Myocyte (in vitro differentiated cells): ENCODE results near the gene NEFH. TPM values are rescaled to one million over a fixed set of nuclear protein-coding genes. Genes with fewer than 3 reads are reported as not detected.
"Not testable (repeated sequence)": the region's sequence is repeated elsewhere in the genome, so short reads cannot be mapped to it uniquely, and the experiment has no call there.

Source experiments
- DNase-seq: peaks from one replicate; pipeline ENCODE4 v3.0.0-alpha.2; 2012; ENCODE audit warnings: low read depth
- polyA plus RNA-seq: library from polyadenylated mRNA; unstranded; fragments of >200 nt; gene quantifications from one replicate; pipeline ENCODE4 v1.2.1, GENCODE V29; 2012; ENCODE audit warnings: missing spikeins
- total RNA-seq: library from RNA; depleted of rRNA; stranded (reverse); fragments of >200 nt; gene quantifications from 2 replicates; pipeline ENCODE4 v1.2.3, GENCODE V29; 2014

NEFH gene, protein sequence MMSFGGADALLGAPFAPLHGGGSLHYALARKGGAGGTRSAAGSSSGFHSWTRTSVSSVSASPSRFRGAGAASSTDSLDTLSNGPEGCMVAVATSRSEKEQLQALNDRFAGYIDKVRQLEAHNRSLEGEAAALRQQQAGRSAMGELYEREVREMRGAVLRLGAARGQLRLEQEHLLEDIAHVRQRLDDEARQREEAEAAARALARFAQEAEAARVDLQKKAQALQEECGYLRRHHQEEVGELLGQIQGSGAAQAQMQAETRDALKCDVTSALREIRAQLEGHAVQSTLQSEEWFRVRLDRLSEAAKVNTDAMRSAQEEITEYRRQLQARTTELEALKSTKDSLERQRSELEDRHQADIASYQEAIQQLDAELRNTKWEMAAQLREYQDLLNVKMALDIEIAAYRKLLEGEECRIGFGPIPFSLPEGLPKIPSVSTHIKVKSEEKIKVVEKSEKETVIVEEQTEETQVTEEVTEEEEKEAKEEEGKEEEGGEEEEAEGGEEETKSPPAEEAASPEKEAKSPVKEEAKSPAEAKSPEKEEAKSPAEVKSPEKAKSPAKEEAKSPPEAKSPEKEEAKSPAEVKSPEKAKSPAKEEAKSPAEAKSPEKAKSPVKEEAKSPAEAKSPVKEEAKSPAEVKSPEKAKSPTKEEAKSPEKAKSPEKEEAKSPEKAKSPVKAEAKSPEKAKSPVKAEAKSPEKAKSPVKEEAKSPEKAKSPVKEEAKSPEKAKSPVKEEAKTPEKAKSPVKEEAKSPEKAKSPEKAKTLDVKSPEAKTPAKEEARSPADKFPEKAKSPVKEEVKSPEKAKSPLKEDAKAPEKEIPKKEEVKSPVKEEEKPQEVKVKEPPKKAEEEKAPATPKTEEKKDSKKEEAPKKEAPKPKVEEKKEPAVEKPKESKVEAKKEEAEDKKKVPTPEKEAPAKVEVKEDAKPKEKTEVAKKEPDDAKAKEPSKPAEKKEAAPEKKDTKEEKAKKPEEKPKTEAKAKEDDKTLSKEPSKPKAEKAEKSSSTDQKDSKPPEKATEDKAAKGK
- 1.8 and 2.0 TPM in 2 replicates for total RNA-seq
- polyA plus RNA-seq = 4.2 TPM

DNA sequence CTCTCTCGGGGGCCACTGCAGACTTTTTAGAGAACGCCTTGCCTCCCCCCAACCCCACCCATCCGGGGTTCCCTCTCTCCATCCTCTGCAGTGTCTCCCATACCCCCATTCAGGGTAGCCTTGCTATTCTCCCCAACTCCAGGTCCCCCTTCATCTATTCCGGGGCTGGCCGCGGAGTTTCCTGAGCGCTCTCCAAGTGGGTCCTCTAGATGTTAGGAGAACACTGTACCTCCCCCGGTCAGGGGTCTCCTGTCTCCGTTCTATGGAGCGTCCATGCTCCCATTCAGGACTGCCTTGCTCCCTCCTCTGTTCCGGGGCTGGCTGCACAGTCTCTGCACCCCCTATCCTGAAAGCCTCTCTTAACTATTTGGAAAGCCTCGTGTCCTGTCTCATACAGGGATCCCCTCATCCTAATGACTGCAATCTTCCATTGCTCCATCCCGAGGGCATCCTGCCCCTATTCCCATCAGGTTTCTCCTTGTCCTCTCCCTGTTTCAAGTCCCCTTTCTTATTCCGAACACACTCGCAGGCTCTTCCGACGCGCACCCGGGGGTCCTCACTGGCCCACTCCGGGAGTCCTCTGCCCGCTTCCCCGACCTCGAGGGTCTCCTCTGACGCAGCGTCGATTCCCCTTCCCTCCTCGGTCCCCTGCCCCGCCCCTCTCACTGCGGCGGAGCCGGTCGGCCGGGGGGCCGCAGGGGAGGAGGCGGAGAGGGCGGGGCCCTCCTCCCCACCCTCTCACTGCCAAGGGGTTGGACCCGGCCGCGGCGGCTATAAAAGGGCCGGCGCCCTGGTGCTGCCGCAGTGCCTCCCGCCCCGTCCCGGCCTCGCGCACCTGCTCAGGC, at the start of gene NEFH:
NEFH (plus strand) TSS at position 802 of the 845 bp plus-strand sequence. CDS start 45 bp downstream, outside the sequence.
- no peak for DNase-seq

DNA sequence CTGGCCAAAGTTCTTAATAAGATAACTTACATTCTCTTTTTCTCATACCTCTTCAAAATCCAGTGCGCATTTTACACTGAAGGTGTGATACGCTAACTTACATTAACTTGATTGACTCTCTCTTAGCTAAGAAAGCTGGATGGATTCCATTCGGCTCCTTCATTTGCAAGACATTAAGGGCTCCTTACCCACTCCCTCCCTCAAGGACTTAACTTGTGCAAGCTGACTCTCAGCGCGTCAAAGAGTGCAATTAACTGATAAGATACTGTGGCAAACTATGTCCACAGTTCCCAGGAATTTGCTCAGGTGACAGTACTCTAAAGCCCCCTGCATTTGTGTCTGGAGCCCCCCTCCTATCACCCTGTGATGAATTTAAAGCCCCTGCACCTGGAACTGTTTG, 48.0 kb upstream of the NEFH start:
- no peak for DNase-seq

GRCh38 chr22:29433856-29434255, 46.2 kb upstream of the NEFH start:
- no peak for DNase-seq

GRCh38 chr22:29434288-29434687, 45.7 kb upstream of the NEFH start:
- DNase-seq = no peak

DNA sequence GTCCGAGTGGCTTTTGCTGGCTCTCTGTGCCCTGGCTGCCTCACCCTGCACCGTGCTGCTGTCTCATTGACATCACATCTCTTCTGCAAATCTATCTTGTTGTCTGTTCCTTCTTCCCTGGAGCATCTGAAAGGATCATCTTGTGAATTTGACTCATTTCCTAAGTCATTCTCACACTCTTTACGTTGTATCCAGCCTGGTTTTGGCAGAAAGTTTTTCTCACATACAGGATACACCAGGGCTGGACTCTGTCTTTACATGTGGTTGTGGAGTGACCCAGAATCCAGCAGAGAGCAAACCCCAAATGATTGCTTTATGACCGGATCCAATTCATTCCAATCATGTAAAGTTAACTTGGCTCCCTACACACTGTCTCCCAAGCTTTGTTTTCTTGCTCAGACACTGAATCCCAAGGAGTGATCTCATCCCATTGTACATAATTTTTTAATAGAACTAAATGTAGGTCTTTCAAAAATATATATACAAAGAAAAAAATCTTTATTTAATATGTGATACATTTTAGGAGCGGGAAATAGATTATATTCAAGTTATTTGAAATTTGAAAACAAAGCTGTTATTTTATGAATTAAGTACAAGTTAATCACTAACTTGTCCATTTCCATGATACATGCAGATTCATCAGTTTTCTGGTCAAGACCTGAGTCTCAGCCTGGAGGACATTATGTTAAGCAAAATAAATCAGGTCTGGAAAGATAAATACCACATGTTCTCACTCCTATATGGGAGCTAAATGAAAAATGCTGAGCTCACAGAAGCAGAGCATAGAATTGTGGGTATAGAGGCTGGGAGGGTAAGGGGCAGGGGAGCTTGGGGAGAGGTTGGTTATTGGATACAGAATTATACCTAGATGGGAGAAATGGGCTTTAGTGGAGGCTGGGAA, 44.5 kb upstream of the NEFH start:
- DNase-seq = no peak

DNA sequence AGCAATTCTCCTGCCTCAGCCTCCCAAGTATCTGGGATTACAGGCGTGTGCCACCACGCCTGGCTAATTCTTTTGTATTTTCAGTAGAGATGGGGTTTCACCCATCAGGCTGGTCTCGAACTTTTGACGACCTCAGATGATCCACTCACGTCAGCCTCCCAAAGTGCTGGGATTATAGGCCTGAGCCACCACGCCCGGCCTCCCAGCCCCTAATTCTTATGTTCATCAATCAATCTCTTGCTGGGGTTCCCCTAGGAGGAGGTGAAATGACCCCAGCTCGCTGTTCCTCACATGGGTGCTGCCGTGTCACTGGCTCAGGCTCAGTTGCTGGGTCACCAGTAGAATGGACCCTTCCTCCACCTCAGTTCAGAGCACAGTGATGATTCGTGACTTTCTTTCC, 41.7 kb upstream of the NEFH start, which contains the start of gene RFPL1:
RFPL1 (plus strand) TSS at position 301 of the 400 bp plus-strand sequence.
- DNase-seq = not testable (repeated sequence)

DNA sequence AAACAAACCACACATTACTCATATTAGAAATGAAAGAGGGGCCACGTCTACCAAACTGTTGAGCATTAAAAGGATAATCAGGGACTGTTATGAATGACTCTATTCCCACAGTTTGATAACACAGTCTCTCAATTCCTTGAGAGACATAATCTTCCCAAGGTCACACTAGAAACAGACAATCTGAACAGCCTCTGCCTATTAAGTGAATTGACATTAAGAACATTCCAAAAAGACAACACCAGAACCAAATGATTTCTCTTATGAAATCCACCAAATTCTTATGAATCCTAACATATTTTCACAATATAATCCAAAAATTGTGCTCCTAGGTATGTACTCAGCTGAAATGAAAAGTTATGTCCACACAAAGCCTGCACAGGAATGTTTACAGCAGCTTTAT, 37.0 kb upstream of the NEFH start:
- DNase-seq = no peak

DNA sequence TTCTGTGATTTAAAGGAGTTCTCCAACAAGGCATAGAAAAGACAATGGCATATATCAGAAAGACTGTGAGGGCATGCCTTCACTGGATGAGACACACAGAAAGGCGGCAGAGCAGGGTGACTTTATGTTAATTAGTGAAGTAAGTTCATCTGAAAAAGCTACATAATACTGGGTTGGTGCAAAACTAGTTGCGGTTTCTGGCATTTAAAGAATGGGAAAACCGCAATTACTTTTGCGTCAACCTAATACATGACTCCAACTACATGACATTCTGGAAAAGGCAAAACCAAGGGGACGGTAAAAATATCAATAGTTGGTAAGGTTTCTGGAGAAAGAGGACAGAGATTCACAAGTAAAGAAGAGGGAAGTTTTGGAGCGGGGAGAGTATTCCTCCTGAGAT, 36.6 kb upstream of the NEFH start:
- DNase-seq = no peak

DNA sequence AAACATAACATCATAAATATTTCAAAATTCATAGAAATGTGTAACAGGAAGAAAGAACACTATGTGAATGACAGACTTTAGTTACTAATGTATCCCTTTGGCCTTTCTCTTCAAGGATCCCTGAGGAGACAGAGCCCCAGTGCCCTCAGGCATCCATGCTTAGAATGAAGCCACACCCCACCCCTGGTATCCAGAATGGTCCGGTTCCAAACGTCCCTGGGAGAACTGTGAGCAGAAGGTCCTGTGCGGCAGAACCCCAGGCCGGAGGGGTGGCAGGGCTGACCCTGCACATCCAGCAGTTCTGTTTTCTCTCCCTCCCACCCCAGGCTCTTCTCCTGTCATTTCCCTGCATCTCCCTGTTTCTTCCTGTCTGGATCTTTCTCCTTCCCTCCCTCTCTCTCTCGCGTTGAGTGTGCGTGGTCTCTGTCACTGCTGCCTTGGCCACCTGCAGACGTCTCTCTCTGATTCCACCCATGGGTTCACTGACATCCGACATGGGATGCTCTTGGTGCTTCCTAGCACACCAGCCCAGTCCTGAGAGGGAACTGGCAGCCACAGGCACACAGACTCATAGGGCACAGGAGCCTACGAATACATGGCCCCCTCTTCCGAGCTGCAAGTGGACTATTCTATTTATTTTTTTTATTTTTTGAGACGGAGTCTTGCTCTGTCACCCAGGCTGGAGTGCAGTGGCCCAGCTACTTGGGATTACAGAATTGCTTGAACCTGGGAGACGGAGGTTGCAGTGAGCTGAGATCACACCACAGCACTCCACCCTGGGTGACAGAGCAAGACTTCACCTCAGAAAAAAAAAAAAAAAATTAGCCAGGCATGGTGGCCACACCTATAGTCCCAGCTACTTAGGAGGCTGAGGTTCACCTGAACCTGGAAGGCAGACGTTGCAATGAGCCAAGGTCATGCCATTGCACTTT, 35.9 kb upstream of the NEFH start:
- DNase-seq = no peak

- DNase-seq = no peak
Observed at GRCh38 chr22:29445508-29445907, 34.5 kb upstream of the NEFH start.

DNA sequence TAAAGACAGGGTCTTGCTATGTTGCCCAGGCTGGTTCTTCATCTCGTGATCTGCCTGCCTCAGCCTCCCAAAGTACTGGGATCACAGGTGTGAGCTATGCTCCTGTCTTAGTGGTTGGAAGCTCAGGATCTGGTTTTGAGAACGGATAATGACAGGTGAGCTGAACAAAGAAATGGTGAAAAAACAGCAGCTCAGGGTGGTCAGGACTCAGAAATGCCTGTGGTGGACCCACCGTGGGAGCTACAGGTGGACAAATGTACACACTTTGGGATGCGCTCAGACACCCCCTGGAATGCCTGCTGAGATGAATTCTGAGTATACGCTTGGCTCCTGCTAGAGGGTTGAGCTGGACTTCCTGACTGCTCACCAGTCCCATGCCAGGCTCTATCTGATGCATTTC, 32.1 kb upstream of the NEFH start:
- DNase-seq = no peak

GRCh38 chr22:29449296-29449875, 30.6 kb upstream of the NEFH start:
- no peak for DNase-seq

GRCh38 chr22:29450222-29450621, 29.8 kb upstream of the NEFH start:
- DNase-seq = no peak

- DNase-seq = no peak
Observed at GRCh38 chr22:29451863-29452262, 28.2 kb upstream of the NEFH start.

DNA sequence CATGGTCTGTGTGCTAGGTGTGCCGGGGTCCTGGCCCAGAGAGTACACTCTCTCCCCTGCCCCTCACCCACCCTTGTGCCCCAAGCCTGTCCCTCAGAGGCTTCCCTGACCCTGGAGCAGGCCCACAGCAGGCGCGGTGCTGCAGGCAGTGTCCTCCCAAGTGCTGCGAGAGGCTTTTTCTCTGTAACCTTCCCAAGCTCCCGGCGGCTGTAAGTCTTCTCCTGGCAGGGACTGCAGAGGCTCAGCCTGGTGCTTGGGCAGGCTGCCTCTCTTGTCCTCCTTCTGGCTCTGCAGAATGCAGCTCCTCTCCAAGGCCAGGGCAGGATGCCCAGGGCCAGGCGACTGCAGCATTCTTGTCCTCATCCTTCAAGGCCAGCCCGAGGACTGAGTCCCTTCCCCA, 25.7 kb upstream of the NEFH start:
- DNase-seq = no peak

DNA sequence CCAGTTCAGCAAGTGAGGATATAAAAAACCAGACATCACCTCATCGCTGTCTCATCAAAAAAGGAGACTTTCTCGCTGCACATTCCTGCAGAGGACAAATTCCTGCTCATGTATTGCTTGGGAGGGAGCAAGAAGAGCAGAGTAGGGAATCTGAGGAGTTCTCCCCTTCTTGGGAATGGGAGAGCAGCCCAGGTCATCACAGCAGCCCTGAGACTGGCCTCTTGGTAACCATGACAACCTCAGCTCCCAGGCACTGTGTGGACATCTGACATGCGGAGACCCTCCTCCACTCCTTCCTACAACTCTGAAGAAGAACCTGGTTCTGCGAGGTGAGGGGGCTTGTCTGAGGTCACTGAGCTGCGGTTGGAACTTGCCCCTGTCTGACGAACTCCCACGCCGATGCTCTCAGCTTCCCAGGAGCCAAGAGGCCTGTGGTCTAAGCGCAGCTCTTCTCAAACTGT, 23.8 kb upstream of the NEFH start:
- DNase-seq = no peak

- peak; percentile 23 for DNase-seq
Observed at GRCh38 chr22:29457730-29458129, 22.3 kb upstream of the NEFH start.

- DNase-seq = no peak
Observed at GRCh38 chr22:29458551-29458950, 21.5 kb upstream of the NEFH start.
